ENCODE measurements around the gene NT5DC2. TPM values are rescaled to one million over a fixed set of nuclear protein-coding genes. Genes with fewer than 3 reads are reported as not detected.

Gene NT5DC2
- total and polyA plus RNA-seq, 2 experiments from 2014 or later = 166 to 167 TPM

DNA sequence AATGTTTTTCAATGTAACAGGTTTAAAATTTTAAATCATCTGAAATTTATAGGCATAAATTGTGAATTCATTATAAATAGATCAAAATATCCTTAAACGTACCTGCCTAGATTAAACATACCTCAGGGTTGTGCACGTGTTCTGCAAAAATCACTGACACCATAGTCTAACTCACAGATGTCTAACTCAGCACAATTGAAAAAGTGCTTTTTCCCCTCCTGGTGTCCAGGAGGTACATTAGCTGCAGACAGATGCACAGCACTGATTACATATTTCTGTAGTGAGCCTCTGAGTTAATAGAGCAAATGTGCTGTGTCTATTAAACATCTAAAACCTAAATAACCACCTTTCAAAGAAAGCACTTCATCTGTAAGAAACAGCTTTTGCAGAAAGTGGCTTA, 13.5 kb upstream of the NT5DC2 start:
- no peak overlapping the region for H2AFZ ChIP-seq
- H3K9me3 ChIP-seq (ENCODE audit: low read depth) = no peaks in the 10 kb centered on the region
- WGBS (ENCODE audit: low lambda C conversion rate, missing lambda C conversion rate) = 89% methylated on average over 2 of the region's 2 CpGs
- H3K4me2 ChIP-seq = no peak overlapping the region
- no peaks in the 10 kb centered on the region for H3K27me3 ChIP-seq
- H4K20me1 ChIP-seq (ENCODE audit: insufficient read depth, poor library complexity, severe bottlenecking) = no peaks in the 10 kb centered on the region
- no peak overlapping the region for H3K4me3 ChIP-seq
- H3K79me2 ChIP-seq = peaks cover 15% of the 10 kb centered on the region
- H3K36me3 ChIP-seq (replicated peaks; ENCODE audit: insufficient read depth, low read depth) = no peaks in the 10 kb centered on the region
- DNase-seq (ENCODE audit: low spot score) = no peak
- H3K27ac ChIP-seq = no peak overlapping the region
- H3K9me2 ChIP-seq (replicated peaks; ENCODE audit: insufficient read depth) = no peaks in the 10 kb centered on the region
- H3K4me1 ChIP-seq (ENCODE audit: insufficient read depth) = no peaks in the 10 kb centered on the region
- TF ChIP-seq, protein P1, sequence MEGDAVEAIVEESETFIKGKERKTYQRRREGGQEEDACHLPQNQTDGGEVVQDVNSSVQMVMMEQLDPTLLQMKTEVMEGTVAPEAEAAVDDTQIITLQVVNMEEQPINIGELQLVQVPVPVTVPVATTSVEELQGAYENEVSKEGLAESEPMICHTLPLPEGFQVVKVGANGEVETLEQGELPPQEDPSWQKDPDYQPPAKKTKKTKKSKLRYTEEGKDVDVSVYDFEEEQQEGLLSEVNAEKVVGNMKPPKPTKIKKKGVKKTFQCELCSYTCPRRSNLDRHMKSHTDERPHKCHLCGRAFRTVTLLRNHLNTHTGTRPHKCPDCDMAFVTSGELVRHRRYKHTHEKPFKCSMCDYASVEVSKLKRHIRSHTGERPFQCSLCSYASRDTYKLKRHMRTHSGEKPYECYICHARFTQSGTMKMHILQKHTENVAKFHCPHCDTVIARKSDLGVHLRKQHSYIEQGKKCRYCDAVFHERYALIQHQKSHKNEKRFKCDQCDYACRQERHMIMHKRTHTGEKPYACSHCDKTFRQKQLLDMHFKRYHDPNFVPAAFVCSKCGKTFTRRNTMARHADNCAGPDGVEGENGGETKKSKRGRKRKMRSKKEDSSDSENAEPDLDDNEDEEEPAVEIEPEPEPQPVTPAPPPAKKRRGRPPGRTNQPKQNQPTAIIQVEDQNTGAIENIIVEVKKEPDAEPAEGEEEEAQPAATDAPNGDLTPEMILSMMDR (IDR thresholded peaks at IDR 0.05; ENCODE audit: poor library complexity) = no peak
- TF ChIP-seq EZH2 (IDR thresholded peaks at IDR 0.05; ENCODE audit: borderline replicate concordance) (no peak), EZH2phosphoT487 (IDR thresholded peaks at IDR 0.05; ENCODE audit: low read depth, severe bottlenecking, unreplicated experiment) (no peak)

DNA sequence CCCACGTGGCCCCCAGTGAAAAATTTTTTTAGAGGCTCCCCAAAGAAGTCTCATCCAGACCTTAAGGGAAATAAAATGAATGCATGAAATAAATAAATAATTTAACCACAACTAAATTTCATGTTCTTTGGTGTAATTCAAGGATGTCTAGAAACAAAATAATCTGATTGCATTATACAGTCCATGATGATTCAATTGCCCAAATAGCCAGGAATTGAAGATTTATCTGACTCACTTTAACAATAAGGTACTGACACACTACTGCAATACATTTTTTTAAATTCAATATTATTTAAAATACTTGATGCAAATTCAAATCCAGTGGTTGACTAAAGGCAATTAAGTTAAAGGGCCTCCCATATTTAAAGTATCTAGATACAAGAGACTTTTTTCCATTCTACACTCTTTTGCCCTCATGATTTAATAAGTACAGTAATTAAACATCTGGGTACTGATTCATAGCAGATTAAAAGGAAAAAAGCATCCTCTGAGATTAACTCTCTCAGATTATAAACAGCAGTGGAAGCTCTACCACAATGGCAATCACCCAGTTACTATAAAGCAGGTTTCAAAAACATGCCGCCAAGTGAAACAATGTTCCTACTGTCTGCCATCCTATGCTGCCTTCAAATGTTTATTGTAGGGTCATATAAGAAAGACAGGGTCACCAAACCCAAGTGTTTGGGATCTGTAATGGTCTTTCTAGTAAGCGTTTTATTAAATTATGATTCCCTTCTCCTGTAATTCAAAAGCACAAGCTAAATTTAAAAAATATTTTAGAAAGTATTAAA, 12.6 kb upstream of the NT5DC2 start:
- no peak overlapping the region for H3K4me3 ChIP-seq

DNA sequence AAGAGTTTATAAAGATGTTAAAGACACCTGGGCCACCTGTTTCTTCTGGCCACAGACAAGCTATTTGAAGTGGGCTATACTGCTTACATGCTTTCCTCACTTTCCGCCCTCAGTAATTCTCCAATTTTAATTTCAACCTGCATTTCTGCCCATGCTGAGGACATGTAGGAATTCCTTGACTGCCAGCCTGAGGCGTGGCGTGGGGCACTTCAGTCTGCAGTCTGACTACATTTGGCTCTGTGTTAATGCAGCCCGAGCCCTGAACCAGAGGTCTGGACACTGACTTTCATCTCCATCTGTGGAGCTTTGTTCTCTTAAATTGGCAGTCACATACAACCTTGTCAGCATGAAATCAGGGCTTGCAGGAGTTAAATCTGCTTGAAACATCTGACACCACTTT, 11.3 kb upstream of the NT5DC2 start:
- Histone ChIP-seq H3K27ac (no peak overlapping the region), H3K27me3 (no peaks in the 10 kb centered on the region), H2AFZ (no peak overlapping the region), H4K20me1 (ENCODE audit: insufficient read depth, poor library complexity, severe bottlenecking) (no peaks in the 10 kb centered on the region), H3K36me3 (replicated peaks; ENCODE audit: insufficient read depth, low read depth) (no peaks in the 10 kb centered on the region), H3K4me2 (no peak overlapping the region), H3K9me3 (ENCODE audit: low read depth) (no peaks in the 10 kb centered on the region), H3K4me1 (ENCODE audit: insufficient read depth) (no peaks in the 10 kb centered on the region), H3K79me2 (peaks cover 35% of the 10 kb centered on the region), H3K9me2 (replicated peaks; ENCODE audit: insufficient read depth) (no peaks in the 10 kb centered on the region), H3K4me3 (no peak overlapping the region)
- 93% methylated on average over 4 of the region's 4 CpGs for WGBS (ENCODE audit: low lambda C conversion rate, missing lambda C conversion rate)
- no peak for TF ChIP-seq EZH2 (IDR thresholded peaks at IDR 0.05; ENCODE audit: borderline replicate concordance)
- TF ChIP-seq, protein P1 (IDR thresholded peaks at IDR 0.05; ENCODE audit: poor library complexity) = no peak
- TF ChIP-seq EZH2phosphoT487 (IDR thresholded peaks at IDR 0.05; ENCODE audit: low read depth, severe bottlenecking, unreplicated experiment) = no peak
- no peak for DNase-seq (ENCODE audit: low spot score)

More for the DNA sequence above, 12.6 kb upstream of the NT5DC2 start:
- Histone ChIP-seq H4K20me1 (ENCODE audit: insufficient read depth, poor library complexity, severe bottlenecking) (no peaks in the 10 kb centered on the region), H3K79me2 (peaks cover 23% of the 10 kb centered on the region), H3K27ac (no peak overlapping the region), H3K36me3 (replicated peaks; ENCODE audit: insufficient read depth, low read depth) (no peaks in the 10 kb centered on the region), H2AFZ (no peak overlapping the region), H3K4me1 (ENCODE audit: insufficient read depth) (no peaks in the 10 kb centered on the region), H3K27me3 (no peaks in the 10 kb centered on the region), H3K9me2 (replicated peaks; ENCODE audit: insufficient read depth) (no peaks in the 10 kb centered on the region), H3K4me2 (no peak overlapping the region), H3K9me3 (ENCODE audit: low read depth) (no peaks in the 10 kb centered on the region)
- TF ChIP-seq EZH2phosphoT487 (IDR thresholded peaks at IDR 0.05; ENCODE audit: low read depth, severe bottlenecking, unreplicated experiment) = no peak
- TF ChIP-seq, protein P1 (IDR thresholded peaks at IDR 0.05; ENCODE audit: poor library complexity) = no peak
- no peak for TF ChIP-seq EZH2 (IDR thresholded peaks at IDR 0.05; ENCODE audit: borderline replicate concordance)
- WGBS (ENCODE audit: low lambda C conversion rate, missing lambda C conversion rate) = 83% methylated on average over 3 of the region's 3 CpGs
- no peak for DNase-seq (ENCODE audit: low spot score)
